ENCODE measurements around the gene PHACTR1.
"Not testable (repeated sequence)": the region's sequence is repeated elsewhere in the genome, so short reads cannot be mapped to it uniquely, and the experiment has no call there.

PHACTR1 gene

DNA sequence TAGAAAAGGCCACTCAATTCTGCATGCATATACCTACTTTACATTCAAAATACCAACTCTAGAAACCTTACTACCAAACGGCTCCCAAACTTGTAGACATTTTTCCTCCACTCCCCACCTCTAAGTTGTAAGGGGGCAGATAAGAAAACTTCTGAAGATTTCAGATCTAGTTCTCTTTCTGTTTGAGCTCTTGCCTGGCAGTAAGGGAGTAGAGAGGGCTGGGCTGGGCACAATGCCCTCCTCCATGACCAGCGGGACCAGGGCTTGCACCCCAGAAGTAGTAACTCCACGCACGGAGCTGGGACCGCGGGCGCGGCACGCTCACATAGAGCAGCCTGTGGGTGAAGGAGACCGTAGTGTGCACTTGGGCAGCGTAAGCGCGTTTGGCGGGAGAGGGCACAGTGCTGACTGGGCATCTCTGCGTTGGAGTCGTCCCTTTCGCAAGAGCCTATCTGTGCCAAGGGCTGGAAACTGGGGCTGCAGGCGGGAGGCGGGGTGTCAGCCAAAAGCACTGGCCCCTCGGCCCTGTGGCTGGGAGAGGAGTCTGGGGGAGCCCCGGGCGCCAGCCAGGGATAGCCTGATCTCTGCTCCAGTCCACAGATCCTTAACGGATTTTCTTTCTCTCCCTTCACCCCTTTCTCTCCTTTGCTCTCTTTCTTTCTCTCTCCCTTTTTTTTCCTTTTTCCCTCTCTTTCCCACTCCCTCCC, 32.4 kb downstream of the PHACTR1 start:
- DNase-seq (ENCODE audit: extremely low read depth in 1 of 2, low read depth in 1 of 2), result no peak

DNA sequence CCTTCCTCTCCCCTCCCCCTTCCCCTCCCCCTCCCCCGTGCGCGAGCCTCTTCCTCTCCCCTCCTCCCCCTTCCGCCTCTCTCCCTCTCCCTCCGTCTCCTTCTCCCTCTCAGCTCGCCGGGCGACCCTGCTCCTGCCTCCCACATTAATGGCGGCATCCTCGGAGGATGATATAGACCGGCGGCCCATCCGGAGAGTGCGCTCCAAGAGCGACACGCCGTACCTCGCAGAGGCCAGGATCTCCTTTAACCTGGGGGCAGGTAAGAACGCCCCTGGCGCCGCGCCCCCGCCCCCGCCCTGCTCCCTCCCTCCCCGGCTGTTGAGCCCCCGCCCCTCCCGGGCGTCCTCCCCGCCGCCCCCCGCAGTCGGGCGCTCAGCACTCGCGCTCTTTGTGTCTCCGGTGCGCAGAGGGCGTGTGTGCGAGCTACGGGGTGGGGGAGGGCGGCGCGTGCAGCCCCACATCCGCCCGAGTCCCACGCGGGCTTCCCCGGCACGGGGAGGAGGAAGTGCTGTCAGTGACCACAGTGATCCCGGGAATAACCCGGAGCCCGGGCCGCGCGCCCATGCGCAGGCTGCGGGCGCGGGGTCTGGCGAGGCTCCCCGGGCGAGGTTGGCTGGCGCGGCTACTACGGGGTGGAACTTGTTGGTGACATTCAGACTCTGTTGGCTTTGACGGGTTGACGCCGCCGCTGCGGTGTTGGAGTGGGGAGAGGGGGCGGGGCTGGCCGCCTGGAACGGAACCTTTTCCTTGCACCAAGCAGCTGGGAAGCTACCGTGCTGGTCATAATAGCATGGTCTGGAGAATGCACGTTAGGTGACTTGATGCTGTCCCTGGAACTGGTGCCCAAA, 33.2 kb downstream of the PHACTR1 start:
- DNase-seq (ENCODE audit: extremely low read depth in 1 of 2, low read depth in 1 of 2), result no peak

DNA sequence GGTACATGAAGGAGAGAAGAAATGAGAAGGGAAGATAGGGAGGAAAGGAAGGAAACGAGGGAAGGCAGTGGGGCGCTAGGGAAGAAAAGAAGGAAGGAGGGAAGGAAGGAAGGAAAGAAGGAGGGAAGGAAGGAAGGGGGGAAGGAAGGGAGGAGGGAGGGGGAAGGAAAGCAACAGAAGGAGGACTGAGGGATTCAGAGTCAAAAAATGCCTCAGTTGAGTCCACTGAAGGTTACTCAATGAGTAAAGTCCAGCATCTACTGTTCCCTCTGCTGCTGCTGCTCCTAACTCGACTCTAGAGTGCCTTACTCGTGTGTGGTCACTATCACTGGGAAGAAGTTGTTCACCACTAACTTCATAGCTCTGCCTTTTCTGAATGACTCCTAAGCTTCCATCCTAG, 33.8 kb downstream of the PHACTR1 start:
- DNase-seq (ENCODE audit: extremely low read depth in 1 of 2, low read depth in 1 of 2), result no peak

DNA sequence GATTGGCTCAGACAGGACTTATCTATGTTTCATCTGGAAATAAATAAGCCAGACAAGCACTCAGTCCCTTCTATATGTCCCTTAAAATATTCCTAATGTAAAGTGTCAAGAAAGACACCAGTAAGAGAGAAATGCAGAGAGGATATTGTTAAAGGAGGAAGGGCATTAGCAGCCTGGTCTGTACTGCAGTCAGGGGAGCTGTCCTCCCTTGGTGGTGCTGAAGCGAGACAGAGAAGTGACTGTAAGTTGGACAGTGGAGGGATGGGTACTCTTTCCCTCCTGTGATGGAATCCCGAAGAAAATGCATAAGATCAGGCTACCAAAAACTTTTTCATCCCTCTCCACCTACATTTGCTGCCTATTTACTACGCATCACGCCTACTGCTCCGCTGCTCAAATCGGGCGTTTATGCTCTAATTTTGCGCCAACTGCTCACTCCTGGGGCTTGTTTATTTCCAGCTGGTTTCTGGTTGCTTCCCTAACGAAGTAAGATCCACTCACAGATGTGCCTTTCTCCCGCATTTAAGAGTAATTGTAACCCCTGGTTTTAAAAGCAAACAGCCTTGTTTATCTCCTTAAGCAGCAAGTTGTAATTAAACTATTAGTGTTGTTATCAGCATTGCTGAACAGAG, 35.2 kb downstream of the PHACTR1 start:
- no peak for DNase-seq (ENCODE audit: extremely low read depth in 1 of 2, low read depth in 1 of 2)

DNA sequence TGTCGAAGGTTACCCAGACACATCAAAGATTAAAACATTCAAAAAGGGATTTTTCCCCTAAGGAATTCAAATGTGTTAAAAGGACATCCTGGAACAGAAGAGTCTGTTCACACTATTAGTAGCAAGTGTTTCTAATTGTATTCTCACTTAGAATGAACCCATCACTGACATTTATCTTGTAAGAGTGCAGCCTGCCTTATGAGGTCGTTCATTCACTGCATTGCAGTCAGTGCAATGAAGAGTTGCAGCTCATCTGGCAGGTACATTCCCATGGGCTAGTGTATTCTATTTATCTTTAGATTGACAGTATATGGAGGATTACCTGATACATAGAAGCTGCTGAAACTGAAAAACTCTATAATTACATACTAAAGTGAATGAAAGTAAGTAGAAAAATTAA, 36.5 kb downstream of the PHACTR1 start:
- DNase-seq (ENCODE audit: extremely low read depth in 1 of 2, low read depth in 1 of 2), result no peak

GRCh38 chr6:12760226-12760625, 43.7 kb downstream of the PHACTR1 start:
- no peak for DNase-seq (ENCODE audit: extremely low read depth in 1 of 2, low read depth in 1 of 2)

GRCh38 chr6:12760911-12761310, 44.3 kb downstream of the PHACTR1 start:
- no peak for DNase-seq (ENCODE audit: extremely low read depth in 1 of 2, low read depth in 1 of 2)

- no peak for DNase-seq (ENCODE audit: extremely low read depth in 1 of 2, low read depth in 1 of 2)
Measured at GRCh38 chr6:12761376-12762115, 45.0 kb downstream of the PHACTR1 start.

GRCh38 chr6:12762731-12763434, 46.3 kb downstream of the PHACTR1 start:
- DNase-seq (ENCODE audit: extremely low read depth in 1 of 2, low read depth in 1 of 2), result not testable (repeated sequence)

GRCh38 chr6:12766365-12766764, 49.8 kb downstream of the PHACTR1 start:
- DNase-seq (ENCODE audit: extremely low read depth in 1 of 2, low read depth in 1 of 2), result no peak

- no peak for DNase-seq (ENCODE audit: extremely low read depth in 1 of 2, low read depth in 1 of 2)
Measured at GRCh38 chr6:12767016-12767415, 50.4 kb downstream of the PHACTR1 start.

DNA sequence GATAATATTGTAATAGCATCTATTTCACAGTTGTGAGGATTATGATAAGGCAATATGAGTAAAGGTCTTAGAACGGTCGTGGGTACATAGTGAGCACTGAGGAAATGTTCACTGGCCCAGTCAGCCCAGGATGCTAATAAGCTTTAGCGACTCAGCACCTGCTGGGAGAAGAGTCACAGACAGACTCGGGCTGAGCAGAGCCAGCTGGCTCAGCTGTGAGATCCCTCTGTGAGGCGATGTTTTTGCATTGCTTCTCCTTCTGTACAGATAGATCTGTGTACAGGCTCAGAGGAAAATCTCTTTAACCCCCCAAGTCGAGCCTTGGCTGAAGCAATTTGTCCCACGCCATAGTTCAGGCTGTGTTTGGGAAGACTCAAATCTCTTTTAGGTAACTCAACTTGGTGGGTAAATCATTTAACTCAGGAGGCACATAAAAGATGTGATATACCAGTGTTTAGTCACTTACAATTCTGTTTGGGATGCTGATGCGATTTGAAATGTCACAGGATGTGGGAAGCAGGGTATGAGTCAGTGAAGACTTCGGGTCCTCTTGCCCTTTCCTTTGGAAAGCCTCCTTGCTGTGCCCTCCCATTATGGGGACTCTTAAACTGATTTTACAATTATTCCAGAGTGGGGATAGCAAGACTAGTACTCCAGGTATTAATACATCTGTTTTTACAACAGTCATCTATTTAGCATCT, 53.1 kb downstream of the PHACTR1 start:
- DNase-seq (ENCODE audit: extremely low read depth in 1 of 2, low read depth in 1 of 2), result no peak

- no peak for DNase-seq (ENCODE audit: extremely low read depth in 1 of 2, low read depth in 1 of 2)
Measured at GRCh38 chr6:12772416-12772815, 55.8 kb downstream of the PHACTR1 start.

DNA sequence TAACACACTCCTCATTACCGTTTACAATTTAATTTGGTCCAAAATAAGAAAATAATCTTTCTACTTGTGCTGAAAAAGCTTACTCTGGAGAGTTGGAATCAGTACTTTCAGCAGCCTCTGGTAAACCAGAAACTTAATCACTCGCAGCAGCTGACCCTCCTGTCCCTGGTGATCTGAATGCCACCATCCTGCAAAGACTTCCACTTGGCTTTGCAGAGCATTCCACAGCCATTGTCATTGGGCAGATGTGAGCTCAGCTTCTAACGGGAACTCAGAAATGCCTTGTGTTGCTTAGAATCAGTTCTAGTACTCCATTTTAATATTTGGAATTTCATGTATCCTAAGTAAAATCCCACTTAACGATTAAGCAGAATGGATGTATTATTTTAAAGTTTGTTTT, 59.7 kb downstream of the PHACTR1 start:
- no peak for DNase-seq (ENCODE audit: extremely low read depth in 1 of 2, low read depth in 1 of 2)

DNA sequence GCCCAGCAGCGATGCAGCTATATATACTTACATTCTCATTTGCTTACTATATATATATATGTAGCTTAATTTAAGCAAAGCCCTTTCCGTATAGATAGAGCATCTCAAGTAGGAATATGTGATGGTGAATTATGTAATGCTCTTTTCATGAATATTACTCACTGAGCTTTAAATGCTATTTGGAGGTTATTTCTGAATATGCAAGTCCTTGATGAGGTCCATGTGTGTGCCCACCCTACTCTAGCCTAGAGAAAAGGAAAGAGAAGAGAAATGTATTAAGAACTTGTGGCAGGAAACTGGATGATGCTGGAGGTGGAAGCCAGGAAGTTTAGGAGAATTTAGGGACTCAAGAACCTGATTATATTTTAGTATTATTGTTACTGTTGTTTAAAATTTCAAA, 63.2 kb downstream of the PHACTR1 start:
- no peak for DNase-seq (ENCODE audit: extremely low read depth in 1 of 2, low read depth in 1 of 2)

- no peak for DNase-seq (ENCODE audit: extremely low read depth in 1 of 2, low read depth in 1 of 2)
Measured at GRCh38 chr6:12782136-12782535, 65.6 kb downstream of the PHACTR1 start.

DNA sequence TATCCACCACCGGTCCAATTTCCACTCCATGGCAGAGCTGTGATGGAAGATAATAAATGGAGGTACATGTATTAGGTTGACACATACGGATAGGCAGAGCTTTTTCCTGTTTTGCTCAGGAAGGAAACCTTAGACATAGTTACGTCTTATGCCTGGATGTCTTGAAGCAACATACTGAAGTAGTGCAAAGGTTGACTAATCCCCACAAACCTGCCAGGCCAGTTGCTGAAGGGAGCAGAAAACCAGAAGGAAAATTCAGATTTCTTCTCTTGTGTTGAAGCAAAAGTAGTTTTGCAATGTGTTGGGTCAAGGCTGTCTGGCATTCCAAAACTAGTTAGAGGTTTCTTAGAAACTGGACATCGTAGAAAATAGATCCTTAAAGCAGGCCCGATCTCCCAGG, 68.7 kb downstream of the PHACTR1 start:
- DNase-seq (ENCODE audit: extremely low read depth in 1 of 2, low read depth in 1 of 2), result no peak

DNA sequence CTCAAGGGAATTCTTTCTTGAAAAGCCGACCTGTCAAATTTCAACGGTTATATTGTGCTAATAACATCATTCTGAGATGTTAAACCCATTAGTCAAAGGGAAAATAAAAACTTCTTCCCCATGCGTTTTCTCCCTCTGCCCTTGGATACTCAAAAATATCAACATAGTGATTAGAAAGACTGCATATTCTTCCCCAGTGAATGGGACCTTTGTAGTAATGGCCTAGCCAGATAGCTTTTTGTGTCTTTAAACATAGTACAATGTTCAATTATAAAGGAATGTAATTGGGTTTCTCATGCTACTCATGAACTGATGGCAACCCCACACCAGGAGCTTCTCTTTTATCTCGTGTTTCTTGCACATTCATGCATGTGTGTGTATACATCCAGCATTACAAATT, 69.4 kb downstream of the PHACTR1 start:
- no peak for DNase-seq (ENCODE audit: extremely low read depth in 1 of 2, low read depth in 1 of 2)

DNA sequence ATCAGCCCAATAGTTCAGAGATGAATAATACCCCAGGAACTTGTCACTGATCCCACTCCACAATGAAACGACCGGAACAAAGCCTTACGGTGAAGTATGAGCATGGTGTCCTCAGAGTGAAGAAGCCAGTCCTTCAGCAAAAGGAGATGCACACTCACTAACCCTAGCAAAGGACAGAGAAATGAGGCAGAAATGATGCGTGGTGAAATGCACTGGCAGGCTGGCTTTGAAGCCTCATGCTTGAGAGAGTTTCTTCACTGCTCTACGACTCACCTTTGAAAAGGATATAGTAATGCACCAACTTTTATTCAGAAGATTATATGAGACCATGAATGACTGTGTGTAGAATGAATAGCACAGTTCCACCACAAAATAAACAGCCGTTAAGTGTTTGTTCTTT, 74.8 kb downstream of the PHACTR1 start:
- DNase-seq (ENCODE audit: extremely low read depth in 1 of 2, low read depth in 1 of 2), result no peak

GRCh38 chr6:12798326-12798725, 81.8 kb downstream of the PHACTR1 start:
- DNase-seq (ENCODE audit: extremely low read depth in 1 of 2, low read depth in 1 of 2), result no peak
